ENCODE data around the gene HIGD1C. TPM values are rescaled to one million over a fixed set of nuclear protein-coding genes. Genes with fewer than 3 reads are reported as not detected.
"Not testable (repeated sequence)": the region's sequence is repeated elsewhere in the genome, so short reads cannot be mapped to it uniquely, and the experiment has no call there.

The HIGD1C gene
- total RNA-seq, 1 donor from 2014 or later, result not detected

DNA sequence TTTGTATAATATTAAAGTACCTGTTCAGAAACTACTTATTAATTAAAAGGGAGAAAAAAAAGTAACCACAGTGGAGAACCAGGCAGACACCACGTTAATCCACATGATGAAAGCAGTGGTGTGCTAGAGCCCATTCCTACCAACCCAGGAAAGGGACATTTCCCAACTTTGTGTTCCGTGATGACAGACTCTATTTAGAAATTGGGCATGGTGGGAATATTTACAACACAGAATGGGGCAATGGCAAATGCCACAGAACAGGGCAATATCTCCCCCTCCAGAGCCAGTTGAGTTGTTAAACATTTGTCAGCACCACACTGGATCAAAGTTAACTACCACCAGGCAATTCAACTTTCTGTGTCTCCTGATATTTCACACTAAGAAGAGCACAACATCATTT lies 1.2 kb upstream of the HIGD1C start:
- Histone ChIP-seq H3K27ac (ENCODE audit: low read depth, low read length) (no peak overlapping the region), H3K36me3 (ENCODE audit: control insufficient read depth in 3 of 3, insufficient read depth in 3 of 3, low read length in 3 of 3) (peaks cover 0 to 3% (median 0%) of the 10 kb centered on the region in 3 donors), H3K9ac (ENCODE audit: low read depth in 1 of 3, low read length in 3 of 3) (no peak overlapping the region), H3K4me3 (ENCODE audit: low read length in 3 of 3) (no peak overlapping the region), H3K27me3 (ENCODE audit: control insufficient read depth in 3 of 3, insufficient read depth in 3 of 3, low read length in 3 of 3) (no peaks in the 10 kb centered on the region), H3K4me1 (ENCODE audit: control insufficient read depth in 3 of 3, insufficient read depth in 3 of 3, low read length in 3 of 3) (peaks cover 0 to 8% (median 3%) of the 10 kb centered on the region in 3 donors), H3K9me3 (ENCODE audit: control insufficient read depth in 3 of 3, low read length in 3 of 3) (no peaks in the 10 kb centered on the region)

DNA sequence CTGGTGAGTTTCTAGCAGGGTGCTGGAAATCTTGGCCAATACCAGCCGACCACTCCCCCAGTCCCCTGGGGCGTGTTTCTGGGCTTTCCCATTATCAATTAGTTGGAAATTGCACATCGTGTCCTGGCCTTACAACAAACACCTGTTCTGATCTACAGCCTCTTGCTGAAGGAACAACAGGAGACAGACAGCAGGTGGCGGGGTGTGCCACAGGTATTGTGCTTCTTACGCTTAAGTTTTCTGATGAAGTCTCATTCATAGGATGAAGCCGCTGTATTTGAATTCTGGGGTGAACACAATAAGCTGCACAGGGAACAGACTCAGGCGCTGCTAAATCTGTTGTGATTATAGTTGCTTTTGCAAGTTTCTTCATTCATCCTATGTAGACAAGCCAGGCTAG lies 703 bp downstream of the HIGD1C start:
- H3K9me3 ChIP-seq (ENCODE audit: control insufficient read depth in 3 of 3, low read length in 3 of 3), result no peaks in the 10 kb centered on the region
- no peak overlapping the region for H3K9ac ChIP-seq (ENCODE audit: low read depth in 1 of 3, low read length in 3 of 3)
- peaks cover 0 to 3% (median 2%) of the 10 kb centered on the region in 3 donors for H3K4me1 ChIP-seq (ENCODE audit: control insufficient read depth in 3 of 3, insufficient read depth in 3 of 3, low read length in 3 of 3)
- no peak overlapping the region for H3K4me3 ChIP-seq (ENCODE audit: low read length in 3 of 3)
- peaks cover 0 to 3% (median 0%) of the 10 kb centered on the region in 3 donors for H3K36me3 ChIP-seq (ENCODE audit: control insufficient read depth in 3 of 3, insufficient read depth in 3 of 3, low read length in 3 of 3)
- no peaks in the 10 kb centered on the region for H3K27me3 ChIP-seq (ENCODE audit: control insufficient read depth in 3 of 3, insufficient read depth in 3 of 3, low read length in 3 of 3)
- H3K27ac ChIP-seq (ENCODE audit: low read depth, low read length), result no peak overlapping the region

DNA sequence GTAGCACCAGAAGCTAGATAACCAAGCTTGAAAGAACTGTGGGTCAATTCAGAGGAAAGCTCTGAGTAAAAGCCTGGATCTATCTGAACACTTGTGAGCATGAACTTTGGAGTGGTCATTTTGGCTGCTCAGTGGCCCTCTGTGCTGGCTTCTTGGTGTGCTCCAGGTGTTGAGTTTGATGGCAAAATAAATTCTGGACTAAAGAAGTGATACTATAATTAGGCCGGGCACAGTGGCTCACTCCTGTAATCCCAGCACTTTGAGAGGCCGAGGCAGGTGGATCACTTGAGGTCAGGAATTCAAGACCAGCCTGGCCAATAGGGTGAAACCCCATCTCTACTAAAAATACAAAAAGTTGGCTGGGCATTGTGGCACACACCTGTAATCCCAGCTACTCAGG lies 2.4 kb downstream of the HIGD1C start:
- not testable (repeated sequence) for H3K4me3 ChIP-seq (ENCODE audit: low read length in 3 of 3); H3K9me3 ChIP-seq (ENCODE audit: control insufficient read depth in 3 of 3, low read length in 3 of 3); H3K4me1 ChIP-seq (ENCODE audit: control insufficient read depth in 3 of 3, insufficient read depth in 3 of 3, low read length in 3 of 3); H3K9ac ChIP-seq (ENCODE audit: low read depth in 1 of 3, low read length in 3 of 3); H3K27ac ChIP-seq (ENCODE audit: low read depth, low read length); H3K27me3 ChIP-seq (ENCODE audit: control insufficient read depth in 3 of 3, insufficient read depth in 3 of 3, low read length in 3 of 3); H3K36me3 ChIP-seq (ENCODE audit: control insufficient read depth in 3 of 3, insufficient read depth in 3 of 3, low read length in 3 of 3)

DNA sequence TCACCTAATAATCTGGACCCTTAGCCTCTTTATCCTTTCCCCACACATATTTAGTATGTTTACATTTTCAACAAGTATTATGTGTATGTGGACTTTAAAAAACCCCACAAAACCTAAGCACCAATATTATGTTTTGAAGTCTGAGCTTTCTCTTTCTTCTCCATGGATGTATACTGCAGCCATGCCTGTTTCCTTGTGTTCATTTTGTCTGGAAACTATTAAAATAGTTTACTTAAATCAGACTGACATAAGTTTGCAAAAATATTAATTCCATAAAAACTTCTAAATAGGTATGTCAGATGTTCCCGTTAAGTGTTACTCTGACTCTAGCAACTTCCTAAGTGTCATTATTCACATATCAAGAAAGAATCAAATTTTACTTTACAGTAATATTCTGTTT lies 2.9 kb downstream of the HIGD1C start:
- Histone ChIP-seq H3K9ac (ENCODE audit: low read depth in 1 of 3, low read length in 3 of 3) (no peak overlapping the region), H3K4me3 (ENCODE audit: low read length in 3 of 3) (no peak overlapping the region), H3K27me3 (ENCODE audit: control insufficient read depth in 3 of 3, insufficient read depth in 3 of 3, low read length in 3 of 3) (no peaks in the 10 kb centered on the region), H3K27ac (ENCODE audit: low read depth, low read length) (no peak overlapping the region), H3K9me3 (ENCODE audit: control insufficient read depth in 3 of 3, low read length in 3 of 3) (no peaks in the 10 kb centered on the region), H3K36me3 (ENCODE audit: control insufficient read depth in 3 of 3, insufficient read depth in 3 of 3, low read length in 3 of 3) (peaks cover 0 to 3% (median 0%) of the 10 kb centered on the region in 3 donors), H3K4me1 (ENCODE audit: control insufficient read depth in 3 of 3, insufficient read depth in 3 of 3, low read length in 3 of 3) (no peaks in the 10 kb centered on the region)

DNA sequence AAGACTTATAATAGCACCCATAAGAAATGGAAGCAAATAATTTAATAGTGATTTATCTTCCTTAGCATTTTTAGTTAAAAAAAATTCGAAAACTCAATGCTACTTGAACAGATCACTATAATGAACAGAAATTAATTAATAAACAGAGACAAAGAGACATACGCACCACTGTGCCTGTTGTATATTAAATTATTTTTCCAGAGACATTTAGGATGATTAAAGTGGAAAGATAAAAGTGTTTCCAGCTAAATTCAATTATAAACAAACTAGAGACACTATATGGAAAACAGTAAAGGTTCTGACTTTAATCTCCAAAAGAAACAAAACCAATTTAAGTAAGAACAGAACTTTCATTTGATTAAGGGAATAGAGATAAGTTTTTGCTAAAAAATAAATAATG lies 3.4 kb downstream of the HIGD1C start:
- Histone ChIP-seq H3K36me3 (ENCODE audit: control insufficient read depth in 3 of 3, insufficient read depth in 3 of 3, low read length in 3 of 3) (peaks cover 0 to 3% (median 0%) of the 10 kb centered on the region in 3 donors), H3K9me3 (ENCODE audit: control insufficient read depth in 3 of 3, low read length in 3 of 3) (no peaks in the 10 kb centered on the region), H3K4me3 (ENCODE audit: low read length in 3 of 3) (no peak overlapping the region), H3K27me3 (ENCODE audit: control insufficient read depth in 3 of 3, insufficient read depth in 3 of 3, low read length in 3 of 3) (no peaks in the 10 kb centered on the region), H3K27ac (ENCODE audit: low read depth, low read length) (no peak overlapping the region), H3K9ac (ENCODE audit: low read depth in 1 of 3, low read length in 3 of 3) (no peak overlapping the region), H3K4me1 (ENCODE audit: control insufficient read depth in 3 of 3, insufficient read depth in 3 of 3, low read length in 3 of 3) (no peaks in the 10 kb centered on the region)

DNA sequence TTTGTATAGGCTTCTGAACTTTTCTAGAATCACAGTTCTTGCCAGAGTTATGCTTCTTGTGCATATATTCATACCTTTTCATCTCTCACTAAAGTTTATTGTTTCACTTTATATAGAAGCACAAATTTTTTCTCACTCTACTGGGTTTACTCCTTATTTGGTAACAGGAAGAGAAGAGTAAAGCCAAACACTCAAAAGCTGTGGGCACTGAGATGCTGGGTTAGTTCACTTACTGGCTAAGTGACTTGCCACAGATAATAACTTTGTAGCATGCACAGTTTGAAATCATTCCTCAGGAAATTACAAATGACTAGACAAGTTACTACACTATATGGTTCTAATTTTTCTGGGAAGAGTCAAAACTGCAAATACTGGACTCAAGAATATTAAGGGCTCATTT lies 7.8 kb downstream of the HIGD1C start:
- no peak overlapping the region for H3K4me3 ChIP-seq (ENCODE audit: low read length in 3 of 3)

DNA sequence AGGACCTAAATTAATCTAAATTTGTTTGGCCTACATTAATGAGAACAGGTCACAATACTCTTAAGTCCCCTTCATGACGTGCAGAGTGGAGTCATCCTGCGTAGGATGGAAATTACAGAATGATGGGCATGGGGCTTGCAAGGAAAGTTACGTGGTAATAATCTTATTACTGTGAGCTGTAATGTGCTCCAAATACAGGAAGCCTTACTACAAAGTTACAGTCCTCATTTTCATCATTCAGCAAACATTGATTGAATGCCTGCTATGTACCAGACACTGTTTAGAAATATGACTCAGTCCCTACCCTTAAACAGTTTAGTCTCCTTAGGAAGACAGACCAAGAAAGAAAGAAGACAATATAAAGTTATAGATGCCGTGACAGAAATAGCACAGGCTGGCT lies 9.4 kb downstream of the HIGD1C start:
- no peak overlapping the region for H3K9ac ChIP-seq (ENCODE audit: low read depth in 1 of 3, low read length in 3 of 3)
- no peak overlapping the region for H3K27ac ChIP-seq (ENCODE audit: low read depth, low read length)
- H3K9me3 ChIP-seq (ENCODE audit: control insufficient read depth in 3 of 3, low read length in 3 of 3), result no peaks in the 10 kb centered on the region
- no peaks in the 10 kb centered on the region for H3K27me3 ChIP-seq (ENCODE audit: control insufficient read depth in 3 of 3, insufficient read depth in 3 of 3, low read length in 3 of 3)
- H3K4me1 ChIP-seq (ENCODE audit: control insufficient read depth in 3 of 3, insufficient read depth in 3 of 3, low read length in 3 of 3), result peaks cover 0 to 3% (median 0%) of the 10 kb centered on the region in 3 donors
- no peak overlapping the region for H3K4me3 ChIP-seq (ENCODE audit: low read length in 3 of 3)
- no peaks in the 10 kb centered on the region for H3K36me3 ChIP-seq (ENCODE audit: control insufficient read depth in 3 of 3, insufficient read depth in 3 of 3, low read length in 3 of 3)

More for the DNA sequence above, 7.8 kb downstream of the HIGD1C start:
- no peaks in the 10 kb centered on the region for H3K27me3 ChIP-seq (ENCODE audit: control insufficient read depth in 3 of 3, insufficient read depth in 3 of 3, low read length in 3 of 3)
- H3K9ac ChIP-seq (ENCODE audit: low read depth in 1 of 3, low read length in 3 of 3), result no peak overlapping the region
- H3K27ac ChIP-seq (ENCODE audit: low read depth, low read length), result no peak overlapping the region
- no peaks in the 10 kb centered on the region for H3K9me3 ChIP-seq (ENCODE audit: control insufficient read depth in 3 of 3, low read length in 3 of 3)
- no peaks in the 10 kb centered on the region for H3K36me3 ChIP-seq (ENCODE audit: control insufficient read depth in 3 of 3, insufficient read depth in 3 of 3, low read length in 3 of 3)
- peaks cover 0 to 3% (median 0%) of the 10 kb centered on the region in 3 donors for H3K4me1 ChIP-seq (ENCODE audit: control insufficient read depth in 3 of 3, insufficient read depth in 3 of 3, low read length in 3 of 3)

DNA sequence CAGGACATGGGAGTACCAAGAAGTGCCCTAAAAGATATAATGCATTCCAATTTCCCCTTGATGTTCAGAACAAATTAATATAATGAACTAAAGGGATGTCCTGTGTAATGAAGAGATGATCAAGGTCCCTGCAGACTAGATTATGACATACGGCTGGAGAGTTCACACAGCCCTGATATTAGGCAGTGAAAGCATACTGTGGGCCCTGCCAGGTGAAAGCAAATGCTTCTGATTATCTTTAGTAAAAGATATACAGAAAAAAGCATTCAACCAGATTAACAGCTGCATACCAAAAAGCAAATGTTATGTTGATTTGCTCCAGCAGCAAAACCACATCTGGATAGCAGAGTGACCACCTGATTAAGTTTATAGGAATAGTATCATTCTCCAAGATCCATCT lies 12.1 kb downstream of the HIGD1C start:
- H3K36me3 ChIP-seq (ENCODE audit: control insufficient read depth in 3 of 3, insufficient read depth in 3 of 3, low read length in 3 of 3), result peaks cover 0 to 2% (median 0%) of the 10 kb centered on the region in 3 donors
- no peak overlapping the region for H3K4me3 ChIP-seq (ENCODE audit: low read length in 3 of 3)
- H3K27ac ChIP-seq (ENCODE audit: low read depth, low read length), result no peak overlapping the region
- no peaks in the 10 kb centered on the region for H3K9me3 ChIP-seq (ENCODE audit: control insufficient read depth in 3 of 3, low read length in 3 of 3)
- no peaks in the 10 kb centered on the region for H3K27me3 ChIP-seq (ENCODE audit: control insufficient read depth in 3 of 3, insufficient read depth in 3 of 3, low read length in 3 of 3)
- no peak overlapping the region for H3K9ac ChIP-seq (ENCODE audit: low read depth in 1 of 3, low read length in 3 of 3)
- peaks cover 0 to 3% (median 0%) of the 10 kb centered on the region in 3 donors for H3K4me1 ChIP-seq (ENCODE audit: control insufficient read depth in 3 of 3, insufficient read depth in 3 of 3, low read length in 3 of 3)

DNA sequence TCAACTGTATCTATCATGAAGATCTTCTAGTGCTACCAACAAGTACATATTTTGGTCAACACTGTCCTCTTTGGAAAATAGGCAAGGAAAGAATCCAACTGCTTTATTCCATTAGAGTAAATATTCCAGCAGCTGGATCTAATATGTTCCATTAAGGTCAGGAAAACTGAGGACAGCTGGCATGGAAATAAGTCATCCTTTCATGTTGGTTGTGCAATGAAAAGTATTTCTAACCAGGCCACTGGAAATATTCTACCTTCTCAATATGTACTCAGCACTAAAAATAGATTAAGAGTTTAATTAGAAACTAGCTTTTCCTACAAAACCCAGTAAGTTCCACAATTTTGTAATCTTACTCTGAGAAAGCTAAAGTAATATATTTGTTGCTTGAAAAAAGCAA lies 19.6 kb downstream of the HIGD1C start:
- no peak overlapping the region for H3K9ac ChIP-seq (ENCODE audit: low read depth in 1 of 3, low read length in 3 of 3)
- no peak overlapping the region for H3K27ac ChIP-seq (ENCODE audit: low read depth, low read length)
- no peaks in the 10 kb centered on the region for H3K27me3 ChIP-seq (ENCODE audit: control insufficient read depth in 3 of 3, insufficient read depth in 3 of 3, low read length in 3 of 3)
- no peak overlapping the region for H3K4me3 ChIP-seq (ENCODE audit: low read length in 3 of 3)
- H3K36me3 ChIP-seq (ENCODE audit: control insufficient read depth in 3 of 3, insufficient read depth in 3 of 3, low read length in 3 of 3), result peaks cover 0 to 4% (median 0%) of the 10 kb centered on the region in 3 donors
- no peaks in the 10 kb centered on the region for H3K9me3 ChIP-seq (ENCODE audit: control insufficient read depth in 3 of 3, low read length in 3 of 3)
- H3K4me1 ChIP-seq (ENCODE audit: control insufficient read depth in 3 of 3, insufficient read depth in 3 of 3, low read length in 3 of 3), result peaks cover 0 to 8% (median 8%) of the 10 kb centered on the region in 3 donors

DNA sequence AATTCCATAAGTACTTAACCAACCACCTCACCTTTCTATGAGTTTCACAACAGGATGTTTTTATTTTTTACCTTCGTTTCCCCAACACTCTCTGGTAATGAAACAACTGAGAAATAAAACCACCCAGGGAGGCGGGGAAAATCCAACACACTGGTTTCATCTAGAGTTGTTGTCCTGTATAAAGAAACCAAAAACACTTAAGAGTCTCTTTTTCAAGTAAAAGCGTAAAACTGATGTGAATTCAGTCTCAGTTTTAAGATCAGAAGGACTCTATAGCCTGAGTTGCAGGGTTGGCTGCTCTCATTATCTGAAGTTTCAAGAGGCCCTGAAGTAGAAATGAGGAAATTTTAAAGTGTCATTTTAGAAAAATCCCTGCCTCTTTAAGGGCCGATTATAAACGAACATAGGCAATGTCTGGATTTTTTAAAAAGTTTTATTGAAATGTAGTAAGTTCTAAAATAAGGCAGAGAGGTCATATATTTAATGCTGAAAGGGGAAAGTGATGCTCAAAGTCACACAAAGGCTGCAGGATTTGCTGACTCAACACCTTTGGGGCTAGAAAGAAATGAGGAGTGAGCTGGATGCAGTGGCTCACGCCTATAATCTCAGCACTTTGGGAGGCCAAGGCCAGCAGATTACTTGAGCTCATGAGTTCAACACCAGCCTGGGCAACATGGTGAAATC lies 27.2 kb downstream of the HIGD1C start:
- Histone ChIP-seq H3K9me3 (ENCODE audit: control insufficient read depth in 3 of 3, low read length in 3 of 3) (no peaks in the 10 kb centered on the region), H3K4me3 (ENCODE audit: low read length in 3 of 3) (no peak overlapping the region), H3K4me1 (ENCODE audit: control insufficient read depth in 3 of 3, insufficient read depth in 3 of 3, low read length in 3 of 3) (peaks cover 4 to 11% (median 6%) of the 10 kb centered on the region in 3 donors), H3K36me3 (ENCODE audit: control insufficient read depth in 3 of 3, insufficient read depth in 3 of 3, low read length in 3 of 3) (peaks cover 0 to 8% (median 7%) of the 10 kb centered on the region in 3 donors), H3K27ac (ENCODE audit: low read depth, low read length) (no peak overlapping the region), H3K27me3 (ENCODE audit: control insufficient read depth in 3 of 3, insufficient read depth in 3 of 3, low read length in 3 of 3) (no peaks in the 10 kb centered on the region), H3K9ac (ENCODE audit: low read depth in 1 of 3, low read length in 3 of 3) (no peak overlapping the region)

Data from skeletal muscle tissue (tissue), 4 donors.